ENCODE data around the gene GAL3ST3.

GRCh38 chr11:66011239-66011784 is 37.6 kb downstream of the GAL3ST3 start:
- TF ChIP-seq, protein P1, sequence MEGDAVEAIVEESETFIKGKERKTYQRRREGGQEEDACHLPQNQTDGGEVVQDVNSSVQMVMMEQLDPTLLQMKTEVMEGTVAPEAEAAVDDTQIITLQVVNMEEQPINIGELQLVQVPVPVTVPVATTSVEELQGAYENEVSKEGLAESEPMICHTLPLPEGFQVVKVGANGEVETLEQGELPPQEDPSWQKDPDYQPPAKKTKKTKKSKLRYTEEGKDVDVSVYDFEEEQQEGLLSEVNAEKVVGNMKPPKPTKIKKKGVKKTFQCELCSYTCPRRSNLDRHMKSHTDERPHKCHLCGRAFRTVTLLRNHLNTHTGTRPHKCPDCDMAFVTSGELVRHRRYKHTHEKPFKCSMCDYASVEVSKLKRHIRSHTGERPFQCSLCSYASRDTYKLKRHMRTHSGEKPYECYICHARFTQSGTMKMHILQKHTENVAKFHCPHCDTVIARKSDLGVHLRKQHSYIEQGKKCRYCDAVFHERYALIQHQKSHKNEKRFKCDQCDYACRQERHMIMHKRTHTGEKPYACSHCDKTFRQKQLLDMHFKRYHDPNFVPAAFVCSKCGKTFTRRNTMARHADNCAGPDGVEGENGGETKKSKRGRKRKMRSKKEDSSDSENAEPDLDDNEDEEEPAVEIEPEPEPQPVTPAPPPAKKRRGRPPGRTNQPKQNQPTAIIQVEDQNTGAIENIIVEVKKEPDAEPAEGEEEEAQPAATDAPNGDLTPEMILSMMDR (optimal IDR thresholded peaks at IDR 0.05 in 1 of 3, IDR thresholded peaks at IDR 0.05 in 1 of 3, conservative IDR thresholded peaks at IDR 0.05 in 1 of 3; ENCODE audit: extremely low read depth in 1 of 3, insufficient read depth in 2 of 3, low read length in 3 of 3): no peak
- TF ChIP-seq EZH2 (IDR thresholded peaks at IDR 0.05; ENCODE audit: low read length): no peak

All from keratinocyte (primary cell).